ENCODE results near the gene GRIN2A. TPM values are rescaled to one million over a fixed set of nuclear protein-coding genes. Genes with fewer than 3 reads are reported as not detected.

GRIN2A gene
- total RNA-seq, 4 donors from 2014 or later = 0.32 to 3.6 (median 2.0) TPM

DNA sequence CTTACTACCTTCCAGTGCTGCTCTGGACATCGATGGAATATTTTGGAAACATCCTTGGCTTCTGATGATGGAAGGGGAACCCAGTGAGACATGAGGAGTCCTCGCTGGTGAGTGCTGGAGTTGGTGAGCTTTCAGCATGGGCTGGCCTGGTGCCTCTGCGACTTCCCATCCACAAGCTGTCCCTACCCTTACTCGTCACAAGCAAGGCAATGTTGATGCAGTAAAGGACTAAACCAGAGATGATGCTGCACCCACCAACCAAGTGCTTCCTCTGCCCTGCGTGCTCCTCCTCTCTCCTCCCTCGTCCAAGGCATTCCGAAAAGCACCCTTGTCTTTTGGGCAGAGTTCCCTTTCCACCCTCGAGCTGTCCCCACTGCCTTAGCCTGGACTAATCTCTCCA lies 154.7 kb downstream of the GRIN2A start:
- WGBS = 73% methylated on average over 8 of the region's 8 CpGs
- H3K4me1 ChIP-seq = no peaks in the 10 kb centered on the region
- H3K4me3 ChIP-seq = no peak overlapping the region
- H3K9me3 ChIP-seq = no peaks in the 10 kb centered on the region
- no peak for DNase-seq (ENCODE audit: extremely low spot score)
- no peak overlapping the region for H3K27ac ChIP-seq (replicated peaks in 1 of 4)
- TF ChIP-seq EP300 (IDR thresholded peaks at IDR 0.05) (no peak), POLR2AphosphoS5 (IDR thresholded peaks at IDR 0.05) (no peak), POLR2A (IDR thresholded peaks at IDR 0.05; ENCODE audit: low read depth) (no peak)
- TF ChIP-seq, protein P1, sequence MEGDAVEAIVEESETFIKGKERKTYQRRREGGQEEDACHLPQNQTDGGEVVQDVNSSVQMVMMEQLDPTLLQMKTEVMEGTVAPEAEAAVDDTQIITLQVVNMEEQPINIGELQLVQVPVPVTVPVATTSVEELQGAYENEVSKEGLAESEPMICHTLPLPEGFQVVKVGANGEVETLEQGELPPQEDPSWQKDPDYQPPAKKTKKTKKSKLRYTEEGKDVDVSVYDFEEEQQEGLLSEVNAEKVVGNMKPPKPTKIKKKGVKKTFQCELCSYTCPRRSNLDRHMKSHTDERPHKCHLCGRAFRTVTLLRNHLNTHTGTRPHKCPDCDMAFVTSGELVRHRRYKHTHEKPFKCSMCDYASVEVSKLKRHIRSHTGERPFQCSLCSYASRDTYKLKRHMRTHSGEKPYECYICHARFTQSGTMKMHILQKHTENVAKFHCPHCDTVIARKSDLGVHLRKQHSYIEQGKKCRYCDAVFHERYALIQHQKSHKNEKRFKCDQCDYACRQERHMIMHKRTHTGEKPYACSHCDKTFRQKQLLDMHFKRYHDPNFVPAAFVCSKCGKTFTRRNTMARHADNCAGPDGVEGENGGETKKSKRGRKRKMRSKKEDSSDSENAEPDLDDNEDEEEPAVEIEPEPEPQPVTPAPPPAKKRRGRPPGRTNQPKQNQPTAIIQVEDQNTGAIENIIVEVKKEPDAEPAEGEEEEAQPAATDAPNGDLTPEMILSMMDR (IDR thresholded peaks at IDR 0.05) = no peak
- H3K36me3 ChIP-seq = no peaks in the 10 kb centered on the region
- no peaks in the 10 kb centered on the region for H3K27me3 ChIP-seq
- intact Hi-C loops (cut with DNase I) = no loop called here

DNA sequence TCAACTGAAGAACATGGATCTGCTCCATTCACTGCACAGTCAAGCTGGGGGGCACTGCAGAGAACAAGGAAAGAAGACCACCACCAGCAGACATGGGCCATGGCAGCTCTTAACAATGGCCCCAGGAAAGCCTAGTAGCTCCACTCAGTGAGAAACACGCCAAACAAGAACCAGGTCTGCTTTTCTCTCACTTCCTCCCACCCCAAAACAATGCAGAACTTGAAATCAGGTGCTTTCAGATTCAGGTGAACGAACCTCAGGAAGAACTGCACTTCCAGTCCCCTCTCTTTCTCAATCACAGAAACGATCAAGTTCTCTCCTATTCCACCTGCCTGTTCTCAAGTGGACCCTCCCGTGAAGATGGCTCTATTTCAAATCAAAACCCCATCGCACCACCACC lies 155.6 kb downstream of the GRIN2A start:
- intact Hi-C loops (cut with DNase I) = no loop called here
- no peak for DNase-seq (ENCODE audit: extremely low spot score)
- no peak overlapping the region for H3K4me3 ChIP-seq
- no peaks in the 10 kb centered on the region for H3K9me3 ChIP-seq
- no peaks in the 10 kb centered on the region for H3K27me3 ChIP-seq
- H3K36me3 ChIP-seq = no peaks in the 10 kb centered on the region
- WGBS = 82% methylated on average over 5 of the region's 5 CpGs
- no peaks in the 10 kb centered on the region for H3K4me1 ChIP-seq
- H3K27ac ChIP-seq (replicated peaks in 1 of 4) = no peak overlapping the region
- no peak for TF ChIP-seq EP300 (IDR thresholded peaks at IDR 0.05)
- TF ChIP-seq POLR2AphosphoS5 (IDR thresholded peaks at IDR 0.05) = no peak
- TF ChIP-seq POLR2A (IDR thresholded peaks at IDR 0.05; ENCODE audit: low read depth) = no peak
- TF ChIP-seq, protein P1 (IDR thresholded peaks at IDR 0.05) = no peak

DNA sequence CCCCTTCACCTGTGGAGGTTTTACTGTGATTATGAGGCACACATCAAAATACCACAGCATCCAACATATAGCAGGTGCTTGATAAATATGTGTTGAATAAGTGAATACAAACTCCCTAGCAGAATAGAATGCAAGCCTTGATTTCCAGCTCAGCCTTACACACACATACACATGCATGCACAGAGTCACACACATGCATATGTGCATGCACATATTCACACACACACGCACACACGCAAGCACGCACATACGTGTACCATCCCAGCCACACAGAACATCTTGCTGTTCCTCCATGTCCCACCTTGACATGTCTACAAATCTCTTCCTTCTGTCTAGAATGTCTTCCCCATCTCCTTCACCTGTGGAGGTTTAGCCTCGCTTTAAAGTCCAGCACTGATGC lies 160.1 kb downstream of the GRIN2A start:
- intact Hi-C loops (cut with DNase I) = no loop called here
- H3K4me3 ChIP-seq = no peak overlapping the region
- TF ChIP-seq POLR2A (IDR thresholded peaks at IDR 0.05; ENCODE audit: low read depth) (no peak), EP300 (IDR thresholded peaks at IDR 0.05) (no peak), POLR2AphosphoS5 (IDR thresholded peaks at IDR 0.05) (no peak)
- TF ChIP-seq, protein P1 (IDR thresholded peaks at IDR 0.05) = no peak
- WGBS = 94% methylated on average over 5 of the region's 5 CpGs
- no peaks in the 10 kb centered on the region for H3K36me3 ChIP-seq
- no peaks in the 10 kb centered on the region for H3K9me3 ChIP-seq
- DNase-seq (ENCODE audit: extremely low spot score) = no peak
- no peaks in the 10 kb centered on the region for H3K4me1 ChIP-seq
- no peaks in the 10 kb centered on the region for H3K27me3 ChIP-seq
- H3K27ac ChIP-seq (replicated peaks in 1 of 4) = no peak overlapping the region

DNA sequence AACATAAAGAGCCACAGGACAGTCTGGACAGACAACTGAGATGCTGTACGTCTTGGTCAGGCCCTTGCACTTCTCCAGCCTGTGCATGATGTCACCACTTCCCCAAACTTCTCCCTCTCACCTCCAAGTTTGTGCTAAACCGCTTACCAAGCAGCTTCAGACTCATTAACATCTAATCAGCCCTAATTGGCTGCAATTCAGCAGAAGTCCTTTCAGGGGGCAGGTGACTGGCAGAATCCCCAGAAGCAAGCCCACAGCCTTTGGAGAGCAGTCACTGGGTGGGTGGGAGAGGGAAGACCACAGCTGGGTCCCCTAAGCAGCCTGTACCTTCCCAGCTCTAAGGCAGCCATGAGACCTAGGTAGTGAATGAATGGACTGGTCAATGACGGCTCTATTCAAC lies 161.4 kb downstream of the GRIN2A start:
- Histone ChIP-seq H3K27me3 (no peaks in the 10 kb centered on the region), H3K4me1 (no peaks in the 10 kb centered on the region), H3K27ac (replicated peaks in 1 of 4) (no peak overlapping the region), H3K9me3 (no peaks in the 10 kb centered on the region), H3K36me3 (no peaks in the 10 kb centered on the region), H3K4me3 (no peak overlapping the region)
- intact Hi-C loops (cut with DNase I) = no loop called here
- DNase-seq (ENCODE audit: extremely low spot score) = no peak
- TF ChIP-seq POLR2AphosphoS5 (IDR thresholded peaks at IDR 0.05) = no peak
- TF ChIP-seq, protein P1 (IDR thresholded peaks at IDR 0.05) = no peak
- no peak for TF ChIP-seq POLR2A (IDR thresholded peaks at IDR 0.05; ENCODE audit: low read depth)
- 70% methylated on average over 3 of the region's 3 CpGs for WGBS

DNA sequence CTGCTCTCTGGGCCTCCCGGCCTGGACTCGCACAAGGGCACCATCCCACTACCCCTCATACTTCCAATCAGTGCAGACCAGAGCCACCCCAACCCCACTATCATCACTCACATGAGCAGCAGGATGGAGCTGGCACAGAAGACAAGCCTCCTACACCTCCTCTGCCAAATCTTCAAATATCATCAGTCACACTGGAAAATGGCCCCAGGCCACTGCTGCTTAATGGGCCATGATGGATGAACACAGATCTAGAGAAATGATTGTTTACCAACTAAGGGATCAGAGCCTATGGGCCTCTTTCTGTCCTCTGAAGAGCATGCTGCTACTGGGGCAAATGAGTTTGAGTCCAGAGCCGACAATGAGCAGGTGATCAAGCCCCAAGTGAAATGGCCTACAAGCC lies 165.5 kb downstream of the GRIN2A start:
- Histone ChIP-seq H3K4me1 (no peaks in the 10 kb centered on the region), H3K27ac (replicated peaks in 1 of 4) (no peak overlapping the region), H3K27me3 (no peaks in the 10 kb centered on the region), H3K4me3 (no peak overlapping the region), H3K9me3 (no peaks in the 10 kb centered on the region), H3K36me3 (no peaks in the 10 kb centered on the region)
- intact Hi-C loops (cut with DNase I) = loop anchor here (10.0 kb wide), 1 partner anchor 72 kb away; no protein-coding TSS in a partner anchor
- no peak for DNase-seq (ENCODE audit: extremely low spot score)
- 77% methylated on average over 3 of the region's 3 CpGs for WGBS
- TF ChIP-seq POLR2AphosphoS5 (IDR thresholded peaks at IDR 0.05) = no peak
- TF ChIP-seq, protein P1 (IDR thresholded peaks at IDR 0.05) = no peak
- TF ChIP-seq POLR2A (IDR thresholded peaks at IDR 0.05; ENCODE audit: low read depth) = no peak
- TF ChIP-seq EP300 (IDR thresholded peaks at IDR 0.05) = no peak
